Panc1 (cell line): ENCODE measurements around the gene TAGLN2. TPM values are rescaled to one million over a fixed set of nuclear protein-coding genes. Genes with fewer than 3 reads are reported as not detected.

Experiments
- ATAC-seq: fragments of 200-7000 bp; cut with Tn5 transposase; 2 replicates; pipeline ENCODE4 v1.9.1; 2020; ENCODE audit warnings: mild to moderate bottlenecking, moderate library complexity
- BruUV-seq: library from RNA; stranded (reverse); fragments of 400-500 nt; replicated peaks from 2 replicates; lab custom pipeline; 2021; lab: Mats Ljungman, UMichigan
- CTCF ChIA-PET: fragments of 300-600 bp; sonication (Branson Sonifier 250); formaldehyde crosslinking; loops from one replicate; lab custom pipeline; 2022; ENCODE audit warnings: antibody characterized with exemption; lab: Charles Lee
- POLR2A ChIA-PET: fragments of 300-600 bp; sonication (Branson Sonifier 250); formaldehyde crosslinking; loops from one replicate; lab custom pipeline; 2022; ENCODE audit warnings: antibody characterized with exemption; lab: Charles Lee
- DNase-seq: peaks from one replicate; pipeline ENCODE4 v3.0.0-alpha.2; 2010; ENCODE audit warnings: low read depth, low spot score
- H3K27ac ChIP-seq: 2 replicates; pipeline ENCODE4 v1.5.1; 2011; ENCODE audit warnings: mild to moderate bottlenecking, low read length, inconsistent platforms
- H3K27me3 ChIP-seq: fragments of 200-500 bp; sonication (Bioruptor generic); 2 replicates; pipeline ENCODE4 v1.6.0; 2014; ENCODE audit warnings: low read length, inconsistent platforms; ENCODE audit not compliant: control insufficient read depth, insufficient read depth
- H3K36me3 ChIP-seq: fragments of 200-500 bp; sonication (Bioruptor generic); 2 replicates; pipeline ENCODE4 v1.5.1; 2014; ENCODE audit warnings: inconsistent platforms, mild to moderate bottlenecking, low read length, moderate library complexity; ENCODE audit not compliant: control insufficient read depth, insufficient read depth
- H3K4me1 ChIP-seq: 2 replicates; pipeline ENCODE4 v1.5.1; 2011; ENCODE audit warnings: inconsistent platforms, mild to moderate bottlenecking, low read length, moderate library complexity; ENCODE audit not compliant: control insufficient read depth, insufficient read depth
- H3K4me3 ChIP-seq, 2 experiments: 2 replicates each; pipeline ENCODE4 v1.5.1; 2011 to 2012; ENCODE audit warnings: low read depth in 2 of 2, low read length in 2 of 2, mild to moderate bottlenecking in 2 of 2, inconsistent platforms in 1 of 2, moderate library complexity in 1 of 2
- H3K9me3 ChIP-seq: fragments of 200-500 bp; sonication (Bioruptor generic); 2 replicates; pipeline ENCODE4 v1.5.1; 2014; ENCODE audit warnings: low read depth, mild to moderate bottlenecking, inconsistent platforms, low read length, moderate library complexity; ENCODE audit not compliant: control insufficient read depth, insufficient read depth
- POLR2AphosphoS5 ChIP-seq: IDR thresholded peaks from 2 replicates; pipeline ENCODE4 v1.6.1; 2012; ENCODE audit warnings: mild to moderate bottlenecking, low read depth, low read length, moderate library complexity
- SIN3A ChIP-seq: IDR thresholded peaks from 2 replicates; pipeline ENCODE4 v1.6.1; 2012; ENCODE audit warnings: low read depth, mild to moderate bottlenecking, low read length, moderate library complexity, borderline replicate concordance; ENCODE audit not compliant: insufficient read depth
- TCF7L2 ChIP-seq: IDR thresholded peaks from 2 replicates; pipeline ENCODE4 v1.6.1; 2011; ENCODE audit warnings: mild to moderate bottlenecking, low read depth, low read length, inconsistent platforms
- in situ Hi-C: cut with HindIII; loops from 2 replicates; pipeline ENCODE4 v1.10.0; 2016; ENCODE audit warnings: low sequenced_read_pairs, low pct_unique_long_range_greater_than_20kb
- intact Hi-C: fragments of 100-400 bp; cut with micrococcal nuclease; formaldehyde crosslinking; loops from one replicate; pipeline ENCODE4 v1.10.0; 2022; ENCODE audit not compliant: unreplicated experiment
- total RNA-seq: library from RNA; stranded (reverse); gene quantifications from one replicate; pipeline ENCODE4 v1.2.1, GENCODE V29; 2021; ENCODE audit not compliant: unreplicated experiment
- TF ChIP-seq, protein P1 (sequence below), 2 experiments: IDR thresholded peaks; 2 replicates each; pipeline ENCODE4 v1.6.1; 2011 to 2012; ENCODE audit warnings: low read depth in 2 of 2, control low read depth in 1 of 2, low read length in 1 of 2, mild to moderate bottlenecking in 1 of 2, moderate library complexity in 1 of 2; ENCODE audit not compliant: insufficient read depth in 1 of 2
- TF ChIP-seq, protein P2 (sequence below): fragments of 450-650 bp; IDR thresholded peaks from 2 replicates; pipeline ENCODE4 v1.5.1; 2017; ENCODE audit warnings: mild to moderate bottlenecking

Gene TAGLN2
- total RNA-seq, 1 experiment from 2014 or later, result 474 TPM

DNA sequence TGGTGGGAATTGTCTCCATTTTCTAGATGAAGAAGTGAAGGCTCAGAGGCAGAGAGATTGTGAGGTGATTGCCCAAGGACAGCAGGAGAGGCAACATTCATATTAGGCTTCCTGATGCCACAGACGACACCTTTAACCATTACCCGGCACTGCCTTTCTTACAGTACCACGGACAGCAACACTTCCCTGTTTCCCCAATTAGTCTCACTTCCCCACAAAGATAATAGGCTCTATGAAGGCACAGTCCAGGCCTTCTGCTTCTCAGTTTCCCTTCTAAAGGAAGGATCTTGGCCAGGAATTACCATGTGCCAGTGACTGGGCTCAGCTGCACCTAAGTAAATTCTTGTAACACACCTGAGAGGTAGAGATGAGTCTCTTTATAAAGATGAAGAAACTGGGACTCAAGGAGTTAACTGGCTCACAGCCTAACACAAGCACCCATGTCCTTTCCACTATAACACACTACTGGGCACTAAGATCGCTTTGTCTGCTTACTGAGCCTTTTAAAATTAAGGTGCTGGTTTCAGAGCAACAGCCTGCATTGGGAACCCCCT lies 10.5 kb upstream of the TAGLN2 start:
- peaks cover 17% of the 10 kb centered on the region for H3K4me1 ChIP-seq
- H3K27me3 ChIP-seq, result no peaks in the 10 kb centered on the region
- no peaks in the 10 kb centered on the region for H3K36me3 ChIP-seq
- no peaks in the 10 kb centered on the region for H3K9me3 ChIP-seq
- BruUV-seq, result no TSS peak
- TF ChIP-seq POLR2AphosphoS5, result no peak
- TF ChIP-seq, protein P1, sequence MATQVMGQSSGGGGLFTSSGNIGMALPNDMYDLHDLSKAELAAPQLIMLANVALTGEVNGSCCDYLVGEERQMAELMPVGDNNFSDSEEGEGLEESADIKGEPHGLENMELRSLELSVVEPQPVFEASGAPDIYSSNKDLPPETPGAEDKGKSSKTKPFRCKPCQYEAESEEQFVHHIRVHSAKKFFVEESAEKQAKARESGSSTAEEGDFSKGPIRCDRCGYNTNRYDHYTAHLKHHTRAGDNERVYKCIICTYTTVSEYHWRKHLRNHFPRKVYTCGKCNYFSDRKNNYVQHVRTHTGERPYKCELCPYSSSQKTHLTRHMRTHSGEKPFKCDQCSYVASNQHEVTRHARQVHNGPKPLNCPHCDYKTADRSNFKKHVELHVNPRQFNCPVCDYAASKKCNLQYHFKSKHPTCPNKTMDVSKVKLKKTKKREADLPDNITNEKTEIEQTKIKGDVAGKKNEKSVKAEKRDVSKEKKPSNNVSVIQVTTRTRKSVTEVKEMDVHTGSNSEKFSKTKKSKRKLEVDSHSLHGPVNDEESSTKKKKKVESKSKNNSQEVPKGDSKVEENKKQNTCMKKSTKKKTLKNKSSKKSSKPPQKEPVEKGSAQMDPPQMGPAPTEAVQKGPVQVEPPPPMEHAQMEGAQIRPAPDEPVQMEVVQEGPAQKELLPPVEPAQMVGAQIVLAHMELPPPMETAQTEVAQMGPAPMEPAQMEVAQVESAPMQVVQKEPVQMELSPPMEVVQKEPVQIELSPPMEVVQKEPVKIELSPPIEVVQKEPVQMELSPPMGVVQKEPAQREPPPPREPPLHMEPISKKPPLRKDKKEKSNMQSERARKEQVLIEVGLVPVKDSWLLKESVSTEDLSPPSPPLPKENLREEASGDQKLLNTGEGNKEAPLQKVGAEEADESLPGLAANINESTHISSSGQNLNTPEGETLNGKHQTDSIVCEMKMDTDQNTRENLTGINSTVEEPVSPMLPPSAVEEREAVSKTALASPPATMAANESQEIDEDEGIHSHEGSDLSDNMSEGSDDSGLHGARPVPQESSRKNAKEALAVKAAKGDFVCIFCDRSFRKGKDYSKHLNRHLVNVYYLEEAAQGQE (IDR thresholded peaks at IDR 0.05; ENCODE audit: insufficient read depth in 1 of 2, low read depth in 2 of 2, low read length in 1 of 2), result peak; percentile 85 to 86
- no peak for ATAC-seq
- H3K27ac ChIP-seq, result no peak overlapping the region
- DNase-seq, result no peak
- in situ Hi-C loops, result no loop called here
- CTCF ChIA-PET, result interaction anchor here (1.2 to 2.1 kb wide), 3 partner anchors 68 to 72 kb away, joined by 3 to 12 read pairs (median 5); no protein-coding TSS in a partner anchor
- POLR2A ChIA-PET, result no interaction called here
- intact Hi-C loops, result loop anchor here (1.0 kb wide), 1 partner anchor 71 kb away; no protein-coding TSS in a partner anchor
- no peak overlapping the region for H3K4me3 ChIP-seq

DNA sequence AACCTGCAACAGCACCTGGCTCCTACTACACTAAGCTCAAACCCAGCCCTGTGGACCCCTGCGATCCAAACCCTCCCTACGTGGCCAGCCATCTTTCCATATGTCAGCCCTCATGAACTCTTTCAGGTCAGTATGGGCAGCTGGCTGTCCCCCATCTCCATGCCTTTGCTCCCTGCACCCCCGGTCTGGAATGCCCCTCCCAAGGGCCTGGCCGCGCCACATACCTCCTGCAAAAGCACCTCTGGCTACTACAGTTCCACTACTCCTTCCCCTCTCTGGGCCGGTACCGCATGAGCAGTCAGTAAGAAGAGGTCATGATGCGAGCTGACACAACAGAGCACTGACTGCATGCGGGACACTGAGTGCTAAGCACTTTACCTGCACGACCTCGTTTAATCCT lies 10.0 kb upstream of the TAGLN2 start:
- ChIA-PET POLR2A (no interaction called here), CTCF (interaction anchor here (1.7 to 2.1 kb wide), 2 partner anchors 71 to 72 kb away, joined by 5 to 12 read pairs; no protein-coding TSS in a partner anchor)
- H3K4me3 ChIP-seq, result no peak overlapping the region
- in situ Hi-C loops (no loop called here), intact Hi-C loops (no loop called here)
- ATAC-seq, result no peak
- peaks cover 17% of the 10 kb centered on the region for H3K4me1 ChIP-seq
- no peak for DNase-seq
- no peak overlapping the region for H3K27ac ChIP-seq
- H3K36me3 ChIP-seq, result no peaks in the 10 kb centered on the region
- TF ChIP-seq TCF7L2, result no peak
- TF ChIP-seq, protein P2, sequence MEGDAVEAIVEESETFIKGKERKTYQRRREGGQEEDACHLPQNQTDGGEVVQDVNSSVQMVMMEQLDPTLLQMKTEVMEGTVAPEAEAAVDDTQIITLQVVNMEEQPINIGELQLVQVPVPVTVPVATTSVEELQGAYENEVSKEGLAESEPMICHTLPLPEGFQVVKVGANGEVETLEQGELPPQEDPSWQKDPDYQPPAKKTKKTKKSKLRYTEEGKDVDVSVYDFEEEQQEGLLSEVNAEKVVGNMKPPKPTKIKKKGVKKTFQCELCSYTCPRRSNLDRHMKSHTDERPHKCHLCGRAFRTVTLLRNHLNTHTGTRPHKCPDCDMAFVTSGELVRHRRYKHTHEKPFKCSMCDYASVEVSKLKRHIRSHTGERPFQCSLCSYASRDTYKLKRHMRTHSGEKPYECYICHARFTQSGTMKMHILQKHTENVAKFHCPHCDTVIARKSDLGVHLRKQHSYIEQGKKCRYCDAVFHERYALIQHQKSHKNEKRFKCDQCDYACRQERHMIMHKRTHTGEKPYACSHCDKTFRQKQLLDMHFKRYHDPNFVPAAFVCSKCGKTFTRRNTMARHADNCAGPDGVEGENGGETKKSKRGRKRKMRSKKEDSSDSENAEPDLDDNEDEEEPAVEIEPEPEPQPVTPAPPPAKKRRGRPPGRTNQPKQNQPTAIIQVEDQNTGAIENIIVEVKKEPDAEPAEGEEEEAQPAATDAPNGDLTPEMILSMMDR, result no peak
- no peak for TF ChIP-seq SIN3A
- no peak for TF ChIP-seq POLR2AphosphoS5
- TF ChIP-seq, protein P1 (IDR thresholded peaks at IDR 0.05; ENCODE audit: insufficient read depth in 1 of 2, low read depth in 2 of 2, low read length in 1 of 2), result no peak
- no TSS peak for BruUV-seq
- H3K27me3 ChIP-seq, result no peaks in the 10 kb centered on the region
- no peaks in the 10 kb centered on the region for H3K9me3 ChIP-seq
